Measurements from ENCODE around the gene TMED5.
"Not testable (repeated sequence)": the region's sequence is repeated elsewhere in the genome, so short reads cannot be mapped to it uniquely, and the experiment has no call there.

TMED5 gene

DNA sequence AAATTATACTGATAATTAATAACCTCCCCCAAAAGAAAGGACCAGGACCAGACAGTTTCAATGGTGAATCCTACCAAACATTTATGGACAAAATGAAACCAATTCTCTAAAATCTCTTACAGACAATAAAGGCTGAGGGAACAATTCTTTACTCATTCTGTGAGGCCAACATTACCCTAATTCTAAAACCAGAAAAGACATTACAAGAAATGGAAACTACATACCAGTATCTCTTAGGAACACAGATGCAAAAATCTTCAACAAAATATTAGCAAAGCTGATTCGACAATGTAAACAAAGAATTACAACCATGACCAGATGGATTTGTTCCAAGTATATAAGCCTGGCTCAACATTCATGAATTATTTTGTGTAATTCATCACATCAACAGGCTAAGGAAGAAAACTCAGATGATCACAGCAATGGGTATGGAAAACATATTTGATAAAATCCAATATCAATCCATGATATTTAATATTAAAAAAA is 8.6 kb downstream of the TMED5 start:
- DNase-seq = no peak

DNA sequence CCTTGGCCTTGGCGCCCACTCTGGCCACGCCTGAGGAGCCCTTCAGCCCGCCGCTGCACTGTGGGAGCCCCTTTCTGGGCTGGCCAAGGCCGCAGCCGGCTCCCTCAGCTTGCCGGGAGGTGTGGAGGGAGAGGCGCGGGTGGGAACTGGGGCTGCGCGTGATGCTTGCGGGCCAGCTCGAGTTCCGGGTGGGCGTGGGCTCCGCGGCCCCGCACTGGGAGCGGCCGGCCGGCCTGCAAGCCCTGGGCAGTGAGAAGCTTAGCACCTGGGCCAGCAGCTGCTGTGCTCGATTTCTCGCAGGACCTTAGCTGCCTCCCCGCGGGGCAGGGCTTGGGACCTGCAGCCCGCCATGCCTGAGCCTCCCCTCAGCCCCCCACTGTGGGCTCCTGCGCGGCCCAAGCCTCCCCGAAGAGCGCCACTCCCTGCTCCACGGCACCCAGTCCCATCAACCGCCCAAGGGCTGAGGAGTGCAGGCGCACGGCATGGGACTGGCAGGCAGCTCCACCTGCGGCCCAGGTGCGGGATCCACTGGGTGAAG is 10.0 kb downstream of the TMED5 start:
- DNase-seq = not testable (repeated sequence)

DNA sequence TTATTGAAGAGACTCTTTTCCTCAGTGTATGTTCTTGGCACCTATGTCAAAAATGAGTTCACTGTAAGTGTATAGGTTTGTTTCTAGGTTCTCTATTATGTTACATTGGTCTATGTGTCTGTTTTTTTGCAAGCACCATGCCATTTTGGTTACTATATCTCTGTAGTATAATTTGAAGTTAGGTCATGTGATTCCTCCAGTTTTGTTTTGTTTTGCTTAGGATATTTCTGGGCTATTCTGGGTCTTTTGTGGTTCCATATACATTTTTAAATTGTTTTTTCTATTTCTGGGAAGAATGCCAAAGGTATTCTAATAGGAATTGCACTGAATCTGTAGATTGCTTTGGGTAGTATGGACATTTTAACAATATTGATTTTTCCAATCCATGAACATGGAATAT is 13.2 kb downstream of the TMED5 start:
- no peak for DNase-seq

DNA sequence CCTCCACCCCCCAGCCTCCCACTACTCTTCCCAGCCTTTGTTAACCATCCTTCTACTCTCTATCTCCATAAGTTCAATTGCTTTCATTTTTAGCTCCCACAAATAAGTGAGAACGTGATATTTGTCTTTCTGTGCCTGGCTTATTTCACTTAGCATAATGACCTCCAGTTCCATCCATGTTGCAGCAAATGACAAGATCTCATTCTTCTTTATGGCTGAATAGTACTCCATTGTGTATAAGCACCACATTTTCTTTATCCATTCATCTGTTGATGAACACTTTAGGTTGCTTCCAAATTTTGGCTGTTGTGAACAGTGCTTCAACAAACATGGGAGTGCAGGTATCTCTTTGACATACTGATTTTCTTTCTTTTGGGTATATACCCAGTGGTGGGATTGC is 14.3 kb downstream of the TMED5 start:
- DNase-seq = not testable (repeated sequence)

DNA sequence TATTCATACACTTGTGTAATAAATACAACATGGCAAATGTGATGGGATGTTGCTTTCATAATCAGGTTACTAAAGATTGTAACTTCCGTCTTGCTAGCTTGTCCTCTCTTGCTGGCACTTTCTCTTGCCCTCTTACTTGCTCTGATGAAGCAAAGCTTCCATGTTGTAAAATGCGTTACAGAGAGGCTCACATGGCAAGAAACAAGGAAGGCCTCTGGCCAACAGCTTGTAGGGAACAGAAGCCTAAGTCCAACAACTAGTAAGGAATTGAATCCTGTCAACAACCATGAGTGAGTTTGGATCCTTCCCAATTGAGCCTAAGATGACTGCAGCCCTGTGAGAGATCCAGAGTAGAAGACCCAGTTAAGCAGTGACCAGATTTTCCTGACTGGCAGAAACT is 15.4 kb downstream of the TMED5 start:
- DNase-seq = no peak

DNA sequence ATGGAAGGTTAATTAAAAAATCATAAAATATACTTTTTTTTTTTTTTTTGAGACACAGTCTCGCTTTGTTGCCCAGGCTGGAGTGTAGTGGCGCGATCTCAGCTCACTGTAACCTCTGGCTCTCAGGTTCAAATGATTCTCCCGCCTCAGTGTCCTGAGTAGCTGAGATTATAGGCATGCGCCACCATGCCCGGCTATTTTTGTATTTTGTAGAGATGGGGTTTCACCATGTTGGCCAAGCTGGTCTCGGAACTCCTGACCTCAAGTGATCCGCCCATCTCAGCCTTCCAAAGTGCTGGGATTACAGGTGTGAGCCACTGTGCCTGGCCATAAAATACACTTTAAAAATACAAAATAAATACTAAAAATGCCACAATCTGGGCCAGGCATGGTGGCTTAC is 16.9 kb downstream of the TMED5 start:
- DNase-seq = not testable (repeated sequence)

DNA sequence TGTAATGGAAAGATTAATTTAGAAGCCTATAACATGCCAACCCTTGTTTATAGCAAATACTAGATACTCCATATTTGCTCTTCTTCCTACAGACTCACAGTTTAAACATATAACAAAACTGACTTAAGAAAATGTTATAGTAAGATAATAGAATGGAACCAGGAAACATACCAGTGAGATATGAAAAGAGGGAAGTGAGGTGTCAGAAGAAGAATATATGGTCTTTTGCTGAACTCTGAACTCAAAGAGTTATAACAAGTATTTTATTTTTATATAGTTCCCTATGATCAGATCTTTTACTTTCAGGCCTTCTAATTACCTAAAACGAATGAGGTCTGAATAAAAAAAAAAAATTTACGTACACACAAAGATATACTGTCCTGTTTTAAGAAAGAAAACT is 20.9 kb downstream of the TMED5 start:
- DNase-seq = no peak

DNA sequence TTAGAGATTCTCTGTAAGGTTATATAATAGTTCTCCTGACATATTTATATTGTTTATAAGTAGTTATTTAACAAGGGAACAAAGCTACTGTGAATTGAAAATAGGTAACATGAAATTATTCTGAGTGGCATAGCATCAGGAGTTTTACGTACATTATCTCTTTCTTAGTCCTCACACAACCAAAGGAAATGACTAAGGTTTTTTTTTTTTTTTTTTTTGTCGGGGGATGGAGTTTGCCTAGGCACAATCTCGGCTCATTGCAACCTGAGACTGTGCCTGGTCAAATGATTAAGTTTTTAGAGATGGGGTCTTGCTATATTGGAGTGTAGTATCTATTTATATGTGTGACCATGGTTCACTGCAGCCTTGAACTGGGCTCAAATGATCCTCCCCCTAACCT is 24.9 kb downstream of the TMED5 start:
- DNase-seq = no peak

DNA sequence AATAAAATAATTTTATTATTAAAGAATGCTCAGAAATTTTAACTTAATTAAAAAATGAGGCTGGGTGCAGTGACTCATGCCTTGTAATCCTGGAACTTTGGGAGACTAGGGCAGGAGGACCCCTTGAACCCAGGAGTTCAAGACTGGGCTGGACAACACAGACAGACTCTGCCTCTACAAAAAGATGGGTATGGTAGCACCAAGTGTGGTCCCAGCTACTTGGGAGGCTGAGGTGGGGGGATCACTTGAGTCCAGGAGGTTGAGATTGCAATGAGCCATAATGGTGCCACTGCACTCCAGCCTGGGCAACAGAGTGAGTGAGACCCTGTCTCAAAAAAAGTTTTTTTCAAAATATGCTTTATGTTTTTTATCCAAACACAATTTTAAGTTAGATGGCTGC is 25.3 kb downstream of the TMED5 start:
- no peak for DNase-seq

DNA sequence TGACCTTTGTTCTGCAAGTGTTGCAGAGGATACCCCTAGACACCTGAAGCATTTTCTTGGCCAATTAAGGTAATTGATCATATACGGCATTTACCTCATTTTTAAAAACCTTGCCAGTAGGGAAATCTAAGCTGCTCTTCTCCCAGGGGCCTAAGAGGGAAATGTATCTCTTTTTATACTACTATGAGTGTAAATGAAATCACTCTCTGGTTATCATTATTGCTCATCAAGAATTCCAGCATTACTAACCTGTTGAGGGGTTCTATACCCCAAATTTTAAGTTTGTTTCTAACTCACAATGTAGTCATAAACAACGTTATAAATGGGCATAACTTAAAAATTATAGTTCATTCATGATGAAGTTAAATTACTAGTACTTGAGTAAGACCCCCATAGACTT is 27.4 kb downstream of the TMED5 start:
- DNase-seq = no peak

DNA sequence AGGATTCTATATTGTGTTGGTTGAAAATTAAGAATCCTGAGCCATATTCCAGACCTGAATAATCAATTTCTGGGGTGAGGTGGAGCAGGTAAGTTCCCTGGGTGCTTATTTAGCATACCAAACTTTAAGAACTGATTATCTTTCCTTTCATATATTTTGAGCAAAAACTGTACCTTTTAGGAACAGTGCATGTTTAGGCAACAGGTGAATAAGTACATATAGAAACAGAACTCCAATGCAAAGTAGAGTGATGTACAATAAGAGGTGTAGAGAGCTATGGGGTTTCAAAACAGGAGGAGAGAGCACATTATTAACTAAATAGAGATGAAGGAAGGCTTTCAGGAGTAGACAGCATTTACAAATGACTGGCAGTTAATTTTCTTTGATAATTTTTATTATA is 28.7 kb downstream of the TMED5 start:
- no peak for DNase-seq

DNA sequence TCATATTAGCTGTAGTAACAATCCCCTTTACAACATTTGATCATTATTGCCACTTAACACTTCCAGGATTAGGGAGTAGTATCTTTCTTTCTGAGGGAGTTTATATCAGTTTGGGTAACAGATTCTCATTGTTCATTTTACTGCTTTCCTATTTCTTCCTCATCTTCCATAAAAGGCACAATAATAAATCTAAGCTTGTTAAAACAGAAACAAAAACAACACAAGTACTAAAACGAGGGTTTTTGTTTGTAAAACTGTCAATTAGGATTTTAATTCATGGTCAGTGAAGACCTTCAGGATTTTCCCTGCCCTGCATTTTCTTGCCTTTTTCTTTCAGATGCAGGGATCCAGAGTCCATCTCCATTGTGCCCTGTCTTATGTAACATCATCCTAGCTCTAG is 29.5 kb downstream of the TMED5 start:
- DNase-seq = no peak

DNA sequence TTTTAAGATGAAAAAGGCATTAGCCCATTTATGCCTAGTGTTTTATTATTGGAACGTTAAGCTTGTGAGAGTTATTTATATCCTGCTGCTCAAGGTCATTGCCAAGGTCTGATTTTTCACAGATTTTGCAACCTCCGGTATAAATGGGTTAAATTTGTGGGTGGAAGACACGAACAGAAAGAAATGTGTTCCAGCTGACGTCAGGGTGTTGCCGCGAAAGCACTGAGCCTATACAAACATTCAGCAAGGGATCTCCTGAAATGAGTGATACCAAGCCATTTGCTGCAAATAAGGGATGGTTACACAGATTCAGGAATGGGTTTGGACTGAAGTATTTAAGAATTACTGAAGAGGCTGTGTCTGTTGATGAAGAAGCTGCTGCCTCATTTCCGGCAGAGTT is 32.2 kb downstream of the TMED5 start:
- no peak for DNase-seq

DNA sequence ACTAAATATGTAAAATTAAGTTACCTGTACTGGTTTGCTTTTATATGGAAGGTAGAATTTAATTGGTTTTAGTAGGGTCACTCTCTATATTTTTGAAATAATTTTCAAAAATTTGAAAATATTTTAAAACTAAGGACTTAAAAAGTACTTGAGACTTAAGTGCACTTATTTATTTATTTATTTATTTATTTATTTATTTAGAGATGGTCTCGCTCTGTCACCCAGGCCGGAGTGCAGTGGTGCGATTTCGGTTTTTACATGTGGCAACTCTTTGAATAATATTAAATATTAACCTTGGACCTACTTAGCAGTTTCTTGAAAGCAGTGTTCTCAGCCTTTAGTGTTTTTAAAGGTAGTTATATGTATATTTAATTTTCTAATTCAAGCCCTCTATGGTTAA is 36.4 kb downstream of the TMED5 start:
- no peak for DNase-seq

DNA sequence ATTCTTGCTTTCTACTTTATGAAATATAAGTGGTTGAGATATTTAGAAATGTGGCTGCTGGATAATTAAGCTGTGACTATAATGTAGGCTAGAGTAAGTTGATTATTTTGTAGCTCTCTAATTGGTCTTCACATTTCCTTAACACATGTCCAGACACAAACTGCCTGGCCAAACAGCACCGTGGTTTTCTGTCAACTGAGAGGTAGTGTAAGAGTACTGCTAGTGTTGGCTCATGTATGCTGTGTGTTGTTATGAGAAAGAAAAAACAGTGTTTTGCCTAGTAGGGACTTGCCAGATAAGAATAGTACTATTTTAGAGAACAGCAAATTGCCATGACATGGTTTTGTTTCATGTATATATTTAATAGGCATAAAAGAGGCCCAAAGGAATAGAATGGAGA is 37.1 kb downstream of the TMED5 start:
- DNase-seq = no peak

DNA sequence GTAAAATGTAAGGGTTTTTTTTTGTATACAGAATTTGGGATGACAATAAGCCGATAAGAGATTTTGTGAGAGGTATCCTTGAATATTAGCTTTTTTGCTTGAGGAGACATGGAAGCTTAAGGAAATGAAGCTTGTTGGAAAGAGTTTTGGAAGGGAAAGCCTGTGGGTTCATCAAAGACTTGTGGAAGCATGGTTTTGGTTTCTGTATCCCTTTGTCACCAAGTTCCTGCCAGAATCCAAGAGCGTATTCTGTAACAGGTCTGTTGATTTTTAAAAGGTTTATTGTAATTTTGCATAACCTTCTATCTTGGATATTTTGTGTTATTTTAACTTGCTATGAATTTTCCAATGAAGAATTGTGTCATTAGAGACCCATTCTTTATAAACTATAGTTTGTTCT is 38.1 kb downstream of the TMED5 start:
- no peak for DNase-seq

DNA sequence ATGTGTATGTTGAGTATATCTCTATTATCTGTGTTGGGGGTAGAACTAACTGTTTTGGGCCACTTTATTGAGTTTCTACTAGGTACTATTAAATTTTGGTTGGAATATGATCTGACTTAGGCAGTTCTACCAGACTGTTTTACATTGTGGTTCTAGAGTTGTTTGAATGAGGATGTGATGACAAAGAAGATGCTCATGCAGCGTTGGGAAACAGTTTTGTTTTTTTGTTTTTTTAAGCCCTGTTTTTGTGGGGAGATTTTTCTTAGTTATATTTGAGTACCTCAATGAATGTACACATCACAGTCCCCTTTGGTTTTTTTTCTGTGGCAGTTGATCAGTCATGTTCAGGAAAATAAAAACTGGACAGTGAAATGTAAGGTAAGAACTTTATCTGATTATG is 40.1 kb downstream of the TMED5 start:
- no peak for DNase-seq

DNA sequence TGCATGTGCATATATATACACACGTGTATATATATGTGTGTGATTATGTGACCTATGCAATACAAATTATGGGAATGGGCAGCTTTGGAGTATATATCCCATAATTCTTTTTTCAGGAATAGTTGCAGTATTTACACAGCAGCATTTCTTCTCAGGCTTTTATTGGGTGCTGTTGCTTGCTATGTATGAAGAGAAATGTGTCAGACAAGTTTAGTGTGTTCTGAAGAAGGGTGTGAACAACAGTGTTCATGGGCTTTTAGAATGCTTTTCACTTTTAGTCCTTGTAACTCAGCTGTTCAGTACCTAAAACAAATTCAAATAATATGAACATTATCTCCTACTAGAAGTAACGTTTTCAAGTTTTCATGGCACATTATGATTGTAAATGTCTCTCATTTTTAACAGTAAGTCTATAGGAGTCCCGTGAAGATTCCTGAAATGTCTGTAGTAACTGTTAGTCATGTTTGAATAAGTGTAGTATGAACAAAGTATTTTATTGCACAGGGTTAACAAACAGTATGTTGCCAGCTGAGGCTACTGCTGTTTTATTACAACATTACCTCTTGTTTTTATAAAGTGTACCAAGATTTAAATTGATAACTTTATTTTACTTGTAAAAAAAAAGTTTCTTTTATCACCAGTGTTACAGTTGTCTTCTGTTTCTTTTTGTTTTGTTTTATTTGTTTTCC is 42.5 kb downstream of the TMED5 start:
- no peak for DNase-seq

DNA sequence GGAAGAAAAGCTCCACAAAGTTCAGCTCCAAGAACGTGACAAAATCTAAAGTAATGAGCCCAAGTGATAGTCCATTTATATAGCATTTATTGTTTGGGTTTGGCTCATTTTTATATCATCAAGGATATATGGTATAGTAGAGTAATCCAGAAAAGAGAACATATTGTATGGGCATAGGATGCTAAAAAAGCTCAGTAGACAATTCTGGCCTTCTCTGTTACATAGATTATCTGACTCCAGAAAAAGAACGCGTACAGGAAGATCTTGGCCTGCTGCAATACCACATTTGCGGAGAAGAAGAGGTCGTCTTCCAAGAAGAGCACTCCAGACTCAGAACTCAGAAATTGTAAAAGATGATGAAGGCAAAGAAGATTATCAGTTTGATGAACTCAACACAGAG is 43.8 kb downstream of the TMED5 start:
- DNase-seq = no peak

DNA sequence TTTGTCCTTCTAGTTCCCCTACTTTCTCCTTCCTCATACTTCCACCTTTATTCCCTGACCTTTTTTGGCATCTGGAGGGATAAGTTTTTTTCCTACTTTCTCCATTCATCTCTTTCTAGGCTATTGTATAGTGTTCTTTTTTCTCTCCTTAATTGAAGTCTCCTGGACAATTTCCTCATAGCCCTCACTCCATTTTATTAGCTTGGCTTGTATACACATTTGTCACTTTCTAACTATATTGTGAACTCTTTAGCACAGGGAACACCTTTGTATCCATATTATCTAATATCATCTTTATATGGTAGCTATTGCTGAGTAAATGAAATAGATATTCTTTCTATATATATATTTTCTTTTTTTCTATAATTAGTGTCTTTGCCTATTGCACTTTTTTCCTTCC is 47.6 kb downstream of the TMED5 start:
- no peak for DNase-seq

DNA sequence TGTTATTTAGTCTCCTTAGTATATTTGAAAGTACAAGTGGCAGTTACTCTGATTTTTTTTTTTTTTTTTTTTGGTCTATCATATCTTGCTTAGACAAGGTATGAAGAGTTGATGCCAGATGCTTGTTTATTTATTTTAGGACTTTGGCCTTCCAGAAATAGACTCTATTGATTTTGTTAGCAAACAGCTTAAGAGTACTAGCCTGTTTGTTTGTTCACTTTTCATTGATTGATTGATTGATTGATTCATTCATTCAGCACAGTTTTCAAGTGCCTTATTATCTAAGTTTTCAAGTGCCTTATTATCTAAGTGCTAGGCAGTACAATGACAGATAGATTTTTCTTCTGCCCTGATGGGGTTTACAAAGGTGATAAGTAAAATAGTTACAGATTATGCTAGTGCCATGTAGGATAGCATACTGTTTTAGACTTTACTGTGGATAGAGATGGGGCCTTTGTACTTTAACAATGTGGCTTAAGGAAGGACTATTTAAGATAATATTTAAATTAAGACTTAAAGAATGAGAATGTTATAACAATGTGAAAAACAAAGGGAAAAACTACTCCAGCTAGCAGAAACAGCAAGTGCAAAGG is 50.6 kb downstream of the TMED5 start:
- DNase-seq = no peak

DNA sequence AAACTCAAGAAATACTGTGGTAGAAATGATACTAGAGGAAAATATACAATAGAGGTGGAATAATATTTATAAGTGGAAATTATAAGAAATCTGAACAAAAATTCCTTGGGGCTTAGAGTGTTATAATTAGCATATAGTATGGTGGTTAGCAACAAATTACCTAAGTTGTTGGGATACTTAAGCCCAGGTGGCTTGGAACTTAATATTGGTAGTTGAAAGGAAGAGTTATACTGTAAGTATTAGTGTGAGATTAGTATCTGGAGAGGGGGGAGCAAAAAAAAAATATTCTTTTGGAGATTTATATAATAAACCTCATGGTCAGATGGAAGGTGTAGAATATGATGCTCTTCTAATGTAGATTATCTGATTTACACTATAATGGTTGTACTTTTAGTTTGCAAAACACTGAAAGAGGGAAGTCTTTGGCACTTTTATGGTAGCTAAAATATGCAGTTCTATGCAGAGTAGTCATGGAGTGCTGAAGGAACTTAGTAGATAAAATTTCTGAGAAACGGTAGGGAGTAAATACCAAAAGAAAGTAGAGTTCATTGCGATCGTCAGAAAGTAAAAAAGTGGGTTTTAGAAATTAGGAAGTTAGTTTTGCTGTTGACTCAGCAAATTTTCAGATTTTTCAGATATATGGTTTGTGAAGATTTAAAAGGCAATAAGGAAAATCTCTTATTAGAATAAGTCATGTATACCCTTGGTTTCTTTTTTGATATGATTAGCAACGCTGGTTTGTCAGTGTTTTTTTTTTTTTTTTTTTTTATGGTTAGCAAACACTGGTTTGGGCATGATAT is 55.5 kb downstream of the TMED5 start:
- DNase-seq = no peak

DNA sequence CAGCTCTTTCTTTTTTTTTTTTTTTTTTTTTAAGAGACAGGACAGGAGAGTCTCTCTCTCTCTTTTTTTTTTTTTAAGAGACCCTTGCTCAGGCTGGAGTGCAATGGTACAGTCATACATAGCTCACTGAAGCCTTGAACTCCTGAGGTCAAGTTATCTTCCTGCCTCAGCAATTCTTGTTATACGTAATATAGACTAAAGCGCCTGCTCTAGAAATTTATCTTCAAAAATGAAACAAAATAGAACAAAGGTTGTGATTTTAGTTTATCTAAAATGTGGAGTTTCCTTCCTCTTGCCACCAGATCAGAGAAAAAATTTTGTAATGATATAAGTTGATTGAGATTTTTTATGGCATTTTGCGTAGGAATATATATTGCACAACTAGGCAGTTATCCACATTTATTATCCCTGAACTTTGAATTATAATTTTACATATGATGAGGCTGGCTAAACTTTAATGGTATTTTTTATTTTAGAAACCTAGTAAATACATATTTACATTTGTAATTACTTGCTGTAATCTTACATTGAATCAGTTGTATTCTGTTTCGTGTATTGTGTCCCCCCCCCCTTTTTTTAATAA is 56.9 kb downstream of the TMED5 start:
- no peak for DNase-seq

DNA sequence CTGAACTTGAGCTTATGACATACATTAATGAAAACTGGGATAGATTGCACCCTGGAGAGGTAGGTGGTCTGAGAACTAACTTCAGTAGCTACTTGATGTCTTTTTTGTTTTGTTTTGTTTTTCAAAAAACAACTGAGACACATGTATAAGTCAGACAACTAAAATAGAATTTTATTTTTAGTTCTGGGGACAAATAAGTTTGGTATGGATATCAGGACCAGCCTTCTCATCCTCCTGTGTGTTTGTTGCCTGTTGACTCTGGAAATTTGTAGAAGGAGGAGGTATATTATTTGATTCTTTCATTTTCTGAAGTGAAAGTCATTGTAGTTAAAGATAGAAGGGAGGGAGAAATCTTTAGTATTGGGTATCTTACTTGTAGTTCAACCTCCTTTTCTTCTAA is 59.6 kb downstream of the TMED5 start:
- no peak for DNase-seq

Measured in activated CD4-positive, alpha-beta T cell treated with anti-CD3 and anti-CD28 coated beads, Interleukin-2, amount 50 U/mL, for 4 hours (primary cell).